ENCODE results near the gene GIT2. TPM values are rescaled to one million over a fixed set of nuclear protein-coding genes. Genes with fewer than 3 reads are reported as not detected.

Gene GIT2
- total and polyA plus RNA-seq, 10 of the 15 experiments (the other 5 are each of a cell fraction or from before 2014, with no cell fraction given) = 9.1 to 49.9 (median 43.9) TPM

GRCh38 chr12:110004598-110004997, 8.4 kb upstream of the GIT2 start:
- Histone ChIP-seq H3K9me3 (replicated peaks; ENCODE audit: control insufficient read depth, insufficient read depth, low read length) (no peaks in the 10 kb centered on the region; the same call in 2 of the 3 replicates), H2AFZ (ENCODE audit: control insufficient read depth, low read depth, low read length) (no peak overlapping the region), H3K4me2 (ENCODE audit: control insufficient read depth, insufficient read depth) (peak overlapping the region; percentile 82), H3K27ac (ENCODE audit: control insufficient read depth, insufficient read depth) (peak overlapping the region; percentile 72), H3K27me3 (replicated peaks in 1 of 2; ENCODE audit: control insufficient read depth in 2 of 2, insufficient read depth in 2 of 2, low read length in 1 of 2) (no peaks in the 10 kb centered on the region), H3K9ac (ENCODE audit: control insufficient read depth, insufficient read depth, low read length) (peak overlapping the region; percentile 16; the same call in 1 of the 2 replicates), H4K20me1 (ENCODE audit: control insufficient read depth, insufficient read depth) (no peaks in the 10 kb centered on the region), H3K36me3 (ENCODE audit: control insufficient read depth in 2 of 2, insufficient read depth in 2 of 2, low read length in 1 of 2) (peaks cover 0 to 5% of the 10 kb centered on the region in 2 experiments; a peak in 1 of 4 replicates), H3K79me2 (ENCODE audit: control insufficient read depth, insufficient read depth, low read length) (peaks cover 66% of the 10 kb centered on the region), H3K4me1 (ENCODE audit: control insufficient read depth, insufficient read depth, low read length) (peaks cover 40% of the 10 kb centered on the region), H3K4me3 (peak overlapping the region; percentile 65)
- peak; percentile 60 for DNase-seq (ENCODE audit: low read depth, low spot score)
- intact Hi-C loops (cut with micrococcal nuclease; ENCODE audit: unreplicated experiment) = no loop called here
- WGBS (ENCODE audit: insufficient coverage, insufficient replicate concordance, low lambda C conversion rate, missing lambda C conversion rate) = 2% methylated on average over 4 of the region's 4 CpGs
- FAIRE-seq = peak; percentile 76
- ChIA-PET SMC1A (ENCODE audit: uncharacterized antibody, unreplicated experiment) (interaction anchor here (1.0 to 4.8 kb wide), 15 partner anchors 8 to 151 kb away, joined by 3 to 29 read pairs (median 4); no protein-coding TSS in a partner anchor), POLR2A (interaction anchor here (0.6 to 2.5 kb wide), 7 partner anchors 8 to 111 kb away, joined by 3 to 16 read pairs (median 4); partner anchors contain the start of gene GIT2), CTCF (interaction anchor here (0.6 to 2.6 kb wide), 9 partner anchors 7 to 467 kb away, joined by 3 to 14 read pairs (median 3); no protein-coding TSS in a partner anchor), RAD21 (ENCODE audit: unreplicated experiment) (interaction anchor here (0.7 to 3.1 kb wide), 11 partner anchors 8 to 157 kb away, joined by 3 to 17 read pairs (median 4); no protein-coding TSS in a partner anchor)
- no TSS peak for BruUV-seq (replicated peaks)
- in situ Hi-C loops (cut with MboI) = no loop called here
- ATAC-seq = peak; percentile 79
- TF ChIP-seq CHD2 (IDR thresholded peaks at IDR 0.05; ENCODE audit: borderline replicate concordance, low read depth, low read length) (no peak), IKZF2 (IDR thresholded peaks at IDR 0.05) (peak; percentile 57 to 68; a peak in 2 of 4 replicates), RB1 (IDR thresholded peaks at IDR 0.05; ENCODE audit: borderline replicate concordance) (no peak), ETV6 (conservative IDR thresholded peaks at IDR 0.05 in 1 of 2, IDR thresholded peaks at IDR 0.05 in 1 of 2; ENCODE audit: borderline replicate concordance in 1 of 2, low read depth in 1 of 2) (peak in 1 of 2 experiments; percentile 36; a peak in 1 of 4 replicates), ZNF592 (IDR thresholded peaks at IDR 0.05) (no peak), NFIC (IDR thresholded peaks at IDR 0.05; ENCODE audit: low read depth, low read length) (peak; percentile 83), IKZF1 (conservative IDR thresholded peaks at IDR 0.05) (peak; percentile 50; the same call in 1 of the 2 replicates), HCFC1 (IDR thresholded peaks at IDR 0.05; ENCODE audit: low read length) (no peak), MXI1 (IDR thresholded peaks at IDR 0.05; ENCODE audit: low read depth, low read length) (no peak), ZNF217 (IDR thresholded peaks at IDR 0.05) (peak; percentile 58; the same call in 1 of the 2 replicates), NFYB (IDR thresholded peaks at IDR 0.05; ENCODE audit: insufficient read depth, low read depth, low read length) (no peak), POU2F2 (IDR thresholded peaks at IDR 0.05; ENCODE audit: borderline replicate concordance, low read depth, low read length) (no peak)
- TF ChIP-seq, protein P1, sequence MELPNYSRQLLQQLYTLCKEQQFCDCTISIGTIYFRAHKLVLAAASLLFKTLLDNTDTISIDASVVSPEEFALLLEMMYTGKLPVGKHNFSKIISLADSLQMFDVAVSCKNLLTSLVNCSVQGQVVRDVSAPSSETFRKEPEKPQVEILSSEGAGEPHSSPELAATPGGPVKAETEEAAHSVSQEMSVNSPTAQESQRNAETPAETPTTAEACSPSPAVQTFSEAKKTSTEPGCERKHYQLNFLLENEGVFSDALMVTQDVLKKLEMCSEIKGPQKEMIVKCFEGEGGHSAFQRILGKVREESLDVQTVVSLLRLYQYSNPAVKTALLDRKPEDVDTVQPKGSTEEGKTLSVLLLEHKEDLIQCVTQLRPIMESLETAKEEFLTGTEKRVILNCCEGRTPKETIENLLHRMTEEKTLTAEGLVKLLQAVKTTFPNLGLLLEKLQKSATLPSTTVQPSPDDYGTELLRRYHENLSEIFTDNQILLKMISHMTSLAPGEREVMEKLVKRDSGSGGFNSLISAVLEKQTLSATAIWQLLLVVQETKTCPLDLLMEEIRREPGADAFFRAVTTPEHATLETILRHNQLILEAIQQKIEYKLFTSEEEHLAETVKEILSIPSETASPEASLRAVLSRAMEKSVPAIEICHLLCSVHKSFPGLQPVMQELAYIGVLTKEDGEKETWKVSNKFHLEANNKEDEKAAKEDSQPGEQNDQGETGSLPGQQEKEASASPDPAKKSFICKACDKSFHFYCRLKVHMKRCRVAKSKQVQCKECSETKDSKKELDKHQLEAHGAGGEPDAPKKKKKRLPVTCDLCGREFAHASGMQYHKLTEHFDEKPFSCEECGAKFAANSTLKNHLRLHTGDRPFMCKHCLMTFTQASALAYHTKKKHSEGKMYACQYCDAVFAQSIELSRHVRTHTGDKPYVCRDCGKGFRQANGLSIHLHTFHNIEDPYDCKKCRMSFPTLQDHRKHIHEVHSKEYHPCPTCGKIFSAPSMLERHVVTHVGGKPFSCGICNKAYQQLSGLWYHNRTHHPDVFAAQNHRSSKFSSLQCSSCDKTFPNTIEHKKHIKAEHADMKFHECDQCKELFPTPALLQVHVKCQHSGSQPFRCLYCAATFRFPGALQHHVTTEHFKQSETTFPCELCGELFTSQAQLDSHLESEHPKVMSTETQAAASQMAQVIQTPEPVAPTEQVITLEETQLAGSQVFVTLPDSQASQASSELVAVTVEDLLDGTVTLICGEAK (IDR thresholded peaks at IDR 0.05; ENCODE audit: borderline replicate concordance) = peak; percentile 27; the same call in 1 of the 2 replicates
- TF ChIP-seq, protein P2, sequence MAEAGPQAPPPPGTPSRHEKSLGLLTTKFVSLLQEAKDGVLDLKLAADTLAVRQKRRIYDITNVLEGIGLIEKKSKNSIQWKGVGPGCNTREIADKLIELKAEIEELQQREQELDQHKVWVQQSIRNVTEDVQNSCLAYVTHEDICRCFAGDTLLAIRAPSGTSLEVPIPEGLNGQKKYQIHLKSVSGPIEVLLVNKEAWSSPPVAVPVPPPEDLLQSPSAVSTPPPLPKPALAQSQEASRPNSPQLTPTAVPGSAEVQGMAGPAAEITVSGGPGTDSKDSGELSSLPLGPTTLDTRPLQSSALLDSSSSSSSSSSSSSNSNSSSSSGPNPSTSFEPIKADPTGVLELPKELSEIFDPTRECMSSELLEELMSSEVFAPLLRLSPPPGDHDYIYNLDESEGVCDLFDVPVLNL (IDR thresholded peaks at IDR 0.05; ENCODE audit: low read depth, low read length) = no peak
